ENCODE measurements around the gene TMTC3.

TMTC3 gene

GRCh38 chr12:88228720-88229119 lies 86.6 kb downstream of the TMTC3 start:
- no peak for DNase-seq

DNA sequence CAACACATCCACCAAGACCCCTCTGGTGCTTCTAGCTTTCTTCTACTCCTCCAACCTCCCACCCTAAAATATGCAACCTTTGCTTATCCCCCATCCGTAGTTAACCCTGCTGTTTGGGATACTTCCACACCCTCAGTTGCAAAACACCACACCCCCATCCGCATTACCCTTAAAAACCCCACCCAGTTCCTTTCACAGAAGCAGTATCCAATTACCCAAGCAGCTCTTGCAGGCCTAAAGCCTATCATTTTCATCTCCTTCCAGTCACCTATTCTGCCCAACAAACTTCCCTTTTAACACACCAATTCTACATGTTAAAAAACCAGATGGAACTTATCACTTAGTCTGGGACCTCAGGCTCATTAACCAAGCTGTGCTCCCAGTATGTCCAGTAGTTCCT lies 88.2 kb downstream of the TMTC3 start:
- DNase-seq: no peak

DNA sequence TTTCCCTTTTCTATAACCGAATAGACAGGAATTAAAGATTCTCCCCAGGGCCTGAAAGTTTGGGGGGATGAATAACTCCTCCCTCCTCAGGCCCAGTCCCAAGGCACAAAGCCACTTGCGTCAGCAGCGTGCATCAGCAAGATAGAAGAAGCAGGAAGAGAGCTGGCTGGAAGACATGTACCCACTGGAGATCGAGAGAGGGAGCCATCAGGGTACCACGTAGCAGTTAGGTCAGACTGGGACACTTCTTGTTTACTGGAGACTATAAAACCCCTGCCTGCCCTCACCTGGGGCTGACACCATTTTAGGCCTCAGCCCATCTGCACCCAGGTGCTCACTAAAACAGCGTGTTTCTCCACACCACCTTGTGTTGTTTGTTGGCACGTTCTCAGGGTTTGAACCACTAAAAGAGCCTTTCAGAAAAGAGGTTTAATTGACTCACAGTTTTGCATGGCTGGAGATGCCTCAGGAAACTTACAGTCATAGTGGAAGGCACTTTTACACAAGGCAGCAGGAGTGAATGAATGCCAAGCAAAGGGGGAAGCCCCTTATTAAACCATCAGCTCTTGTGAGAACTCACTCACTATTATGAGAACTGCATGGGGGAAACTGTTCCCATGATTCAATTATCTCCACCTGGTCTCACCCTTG lies 93.2 kb downstream of the TMTC3 start:
- DNase-seq: no peak

GRCh38 chr12:88237954-88238353 lies 95.8 kb downstream of the TMTC3 start:
- no peak for DNase-seq

GRCh38 chr12:88238406-88238805 lies 96.3 kb downstream of the TMTC3 start:
- no peak for DNase-seq

DNA sequence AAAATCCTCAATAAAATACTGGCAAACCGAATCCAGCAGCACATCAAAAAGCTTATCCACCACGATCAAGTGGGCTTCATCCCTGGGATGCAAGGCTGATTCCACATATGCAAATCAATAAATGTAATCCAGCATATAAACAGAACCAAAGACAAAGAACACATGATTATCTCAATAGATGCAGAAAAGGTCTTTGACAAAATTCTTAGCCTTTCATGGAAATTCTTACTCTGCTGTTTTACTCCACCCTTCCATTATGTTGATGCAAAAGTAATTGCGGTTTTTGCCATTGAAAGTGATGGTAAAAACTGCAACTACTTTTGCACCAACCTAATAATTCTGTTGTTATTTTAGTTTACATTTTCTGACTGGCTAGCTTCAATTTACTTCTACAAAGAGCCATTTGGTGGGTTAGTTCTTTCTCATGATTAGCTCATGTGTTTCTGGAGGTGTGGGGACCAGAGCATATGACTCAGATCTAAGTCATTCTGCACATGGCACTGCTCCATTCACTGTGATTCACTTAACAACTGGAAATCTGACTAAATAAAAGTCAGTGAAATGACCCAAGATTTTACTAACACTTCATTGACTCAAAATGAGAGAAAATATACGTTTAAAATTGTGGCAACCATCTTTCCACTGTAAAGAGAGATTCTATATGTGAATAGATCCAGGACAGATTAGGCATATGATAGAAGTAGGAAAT lies 99.9 kb downstream of the TMTC3 start:
- no peak for DNase-seq

DNA sequence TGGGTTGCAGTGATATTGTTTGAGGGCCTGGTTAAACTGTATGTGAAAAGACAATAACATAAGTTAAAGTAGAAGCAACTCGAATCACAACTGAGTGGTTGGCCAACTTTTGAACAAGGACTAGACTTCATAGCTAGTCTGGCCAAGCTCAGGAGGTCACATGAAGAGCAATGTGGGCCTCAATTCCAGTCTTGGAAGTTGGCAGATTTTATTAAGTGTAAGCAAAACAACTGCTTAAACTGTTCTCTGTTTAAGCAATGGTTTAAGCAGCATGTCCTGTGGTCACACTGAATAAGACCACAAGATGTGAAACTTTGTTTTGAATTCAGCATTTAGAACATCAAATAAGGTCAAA lies 100.4 kb downstream of the TMTC3 start:
- no peak for DNase-seq

- DNase-seq: no peak
Measured at GRCh38 chr12:88242939-88243338, 100.8 kb downstream of the TMTC3 start.

DNA sequence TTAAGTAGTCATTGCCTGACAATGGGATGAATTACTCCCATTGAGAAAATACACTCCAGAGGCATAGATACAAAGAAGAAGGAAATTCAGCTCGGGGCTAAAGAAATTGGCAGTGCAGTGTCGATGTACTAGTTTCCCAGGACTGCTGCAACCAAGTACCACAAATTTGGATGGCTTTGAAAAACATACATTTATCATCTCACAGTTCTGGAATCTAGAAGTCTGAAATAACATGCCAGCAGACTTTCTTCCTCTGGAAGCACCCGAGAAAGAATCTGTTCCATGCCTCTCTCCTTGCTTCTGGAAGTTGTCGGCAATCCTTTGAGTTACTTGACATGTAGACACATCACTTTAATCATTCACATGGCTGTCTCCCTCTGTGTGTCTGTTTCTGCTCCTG lies 101.9 kb downstream of the TMTC3 start:
- DNase-seq: no peak

DNA sequence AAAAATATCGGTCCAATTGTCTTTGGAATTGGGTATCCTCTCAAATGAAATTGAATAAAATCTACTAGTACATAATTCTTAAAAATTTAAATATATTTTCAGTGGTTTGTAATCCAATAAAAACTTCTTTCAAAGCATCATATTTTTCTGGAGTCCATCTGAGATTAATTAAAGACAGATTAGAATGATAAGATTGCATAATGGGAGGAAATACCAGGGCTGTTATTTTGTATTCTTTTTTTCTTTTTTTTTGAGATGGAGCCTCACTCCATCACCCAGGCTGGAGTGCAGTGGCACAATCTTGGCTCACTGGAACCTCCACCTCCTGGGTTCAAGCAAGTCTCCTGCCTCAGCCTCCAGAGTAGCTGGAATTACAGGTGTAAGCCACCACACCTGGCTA lies 103.8 kb downstream of the TMTC3 start:
- DNase-seq: no peak

DNA sequence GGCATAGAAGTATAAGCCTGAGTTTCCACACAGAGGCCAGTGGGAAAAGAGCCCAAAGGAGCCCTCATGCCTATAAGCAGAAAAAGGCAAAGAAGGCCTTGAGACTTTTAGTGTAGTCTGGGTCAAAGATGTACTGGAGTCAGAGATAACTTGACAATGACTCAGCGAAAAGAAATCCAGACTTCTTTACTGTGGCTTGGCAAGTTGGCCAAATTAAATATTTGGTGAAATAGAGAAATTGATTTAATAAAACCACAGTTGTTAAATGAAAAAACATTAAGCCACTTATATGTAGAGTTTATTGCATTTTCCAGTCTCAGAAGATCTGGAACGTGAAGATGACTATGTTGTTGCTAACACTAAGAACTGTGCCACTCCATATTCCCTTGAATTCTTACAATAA lies 105.1 kb downstream of the TMTC3 start:
- DNase-seq: no peak

DNA sequence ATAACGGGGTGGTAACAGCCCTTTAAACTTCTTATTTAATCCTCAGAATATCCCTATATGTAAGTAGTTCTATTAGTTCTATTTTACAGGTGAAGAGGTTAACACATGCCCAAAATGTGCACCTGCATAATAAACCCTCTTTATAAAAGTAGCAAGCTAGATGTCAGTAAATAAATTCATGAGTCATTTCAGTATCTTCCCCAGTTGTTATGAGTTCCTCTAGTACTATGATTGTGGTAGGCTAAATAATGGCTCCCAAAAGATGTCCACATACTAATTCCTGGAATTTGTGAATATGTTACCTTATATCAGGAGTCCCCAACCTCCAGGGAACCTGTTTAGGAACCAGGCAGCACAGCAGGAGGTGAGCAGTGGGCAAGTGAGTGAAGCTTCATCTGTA lies 106.5 kb downstream of the TMTC3 start:
- DNase-seq: no peak
